ENCODE data around the gene DNAI1. TPM values are rescaled to one million over a fixed set of nuclear protein-coding genes. Genes with fewer than 3 reads are reported as not detected.

DNAI1 gene
- total and polyA plus RNA-seq, 10 donors = not detected

DNA sequence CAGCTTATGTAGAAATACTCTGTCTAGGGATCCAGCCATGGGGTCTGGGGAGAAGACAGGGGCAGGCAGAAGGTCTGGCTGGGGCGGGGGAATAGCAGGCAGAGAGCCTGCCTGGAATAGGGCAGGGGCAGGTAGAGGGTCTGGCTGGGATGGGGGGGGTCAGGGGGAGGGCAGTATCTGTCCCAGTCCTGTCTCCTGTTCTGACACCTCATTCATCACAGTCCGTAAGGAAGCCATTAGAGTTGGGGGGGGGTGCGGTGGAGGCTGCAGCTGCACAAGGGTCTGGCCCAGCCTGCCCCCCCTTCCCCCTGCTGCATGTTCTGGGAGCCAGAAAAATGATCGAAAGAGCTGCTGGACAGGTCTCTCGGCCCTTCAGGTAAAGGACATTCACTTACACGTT lies 98.3 kb downstream of the DNAI1 start:
- H3K36me3 ChIP-seq = peaks cover 0 to 3% (median 0%) of the 10 kb centered on the region in 6 donors
- no peak overlapping the region for H3K27ac ChIP-seq
- WGBS, 5 donors = 72 to 85% (median 79%) methylated on average over 5 to 6 of the region's 6 CpGs
- H3K27me3 ChIP-seq (replicated peaks in 1 of 7) = peaks cover 0 to 44% (median 0%) of the 10 kb centered on the region in 7 donors
- peaks cover 0 to 3% (median 1%) of the 10 kb centered on the region in 8 donors for H3K9me3 ChIP-seq
- DNase-seq = peak; percentile 60
- intact Hi-C loops (cut with DNase I; ENCODE audit: low total_unique reads) = no loop called here
- TF ChIP-seq POLR2AphosphoS5 (IDR thresholded peaks at IDR 0.05) (no peak), POLR2A (IDR thresholded peaks at IDR 0.05) (no peak)
- TF ChIP-seq, protein P1, sequence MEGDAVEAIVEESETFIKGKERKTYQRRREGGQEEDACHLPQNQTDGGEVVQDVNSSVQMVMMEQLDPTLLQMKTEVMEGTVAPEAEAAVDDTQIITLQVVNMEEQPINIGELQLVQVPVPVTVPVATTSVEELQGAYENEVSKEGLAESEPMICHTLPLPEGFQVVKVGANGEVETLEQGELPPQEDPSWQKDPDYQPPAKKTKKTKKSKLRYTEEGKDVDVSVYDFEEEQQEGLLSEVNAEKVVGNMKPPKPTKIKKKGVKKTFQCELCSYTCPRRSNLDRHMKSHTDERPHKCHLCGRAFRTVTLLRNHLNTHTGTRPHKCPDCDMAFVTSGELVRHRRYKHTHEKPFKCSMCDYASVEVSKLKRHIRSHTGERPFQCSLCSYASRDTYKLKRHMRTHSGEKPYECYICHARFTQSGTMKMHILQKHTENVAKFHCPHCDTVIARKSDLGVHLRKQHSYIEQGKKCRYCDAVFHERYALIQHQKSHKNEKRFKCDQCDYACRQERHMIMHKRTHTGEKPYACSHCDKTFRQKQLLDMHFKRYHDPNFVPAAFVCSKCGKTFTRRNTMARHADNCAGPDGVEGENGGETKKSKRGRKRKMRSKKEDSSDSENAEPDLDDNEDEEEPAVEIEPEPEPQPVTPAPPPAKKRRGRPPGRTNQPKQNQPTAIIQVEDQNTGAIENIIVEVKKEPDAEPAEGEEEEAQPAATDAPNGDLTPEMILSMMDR (IDR thresholded peaks at IDR 0.05 in 8 of 11, conservative IDR thresholded peaks at IDR 0.05 in 3 of 11) = no peak
- no peak overlapping the region for H3K4me3 ChIP-seq
- peaks cover 12 to 65% (median 32%) of the 10 kb centered on the region in 6 donors for H3K4me1 ChIP-seq

GRCh38 chr9:34557426-34558321 lies 99.1 kb downstream of the DNAI1 start:
- peaks cover 0 to 8% (median 3%) of the 10 kb centered on the region in 8 donors for H3K9me3 ChIP-seq
- DNase-seq = peak; percentile 74
- H3K4me3 ChIP-seq = no peak overlapping the region
- intact Hi-C loops (cut with DNase I; ENCODE audit: low total_unique reads) = no loop called here
- TF ChIP-seq POLR2AphosphoS5 (IDR thresholded peaks at IDR 0.05) (no peak), POLR2A (IDR thresholded peaks at IDR 0.05) (no peak)
- TF ChIP-seq, protein P1 (IDR thresholded peaks at IDR 0.05 in 8 of 11, conservative IDR thresholded peaks at IDR 0.05 in 3 of 11) = no peak
- H3K27me3 ChIP-seq (replicated peaks in 1 of 7) = peaks cover 0 to 39% (median 0%) of the 10 kb centered on the region in 7 donors
- H3K36me3 ChIP-seq = no peaks in the 10 kb centered on the region
- peak overlapping the region in 2 of 8 donors; percentile 27 to 60 for H3K27ac ChIP-seq
- WGBS, 5 donors = 75 to 82% (median 77%) methylated on average over 15 to 19 of the region's 19 CpGs
- H3K4me1 ChIP-seq = peaks cover 12 to 58% (median 32%) of the 10 kb centered on the region in 6 donors

DNA sequence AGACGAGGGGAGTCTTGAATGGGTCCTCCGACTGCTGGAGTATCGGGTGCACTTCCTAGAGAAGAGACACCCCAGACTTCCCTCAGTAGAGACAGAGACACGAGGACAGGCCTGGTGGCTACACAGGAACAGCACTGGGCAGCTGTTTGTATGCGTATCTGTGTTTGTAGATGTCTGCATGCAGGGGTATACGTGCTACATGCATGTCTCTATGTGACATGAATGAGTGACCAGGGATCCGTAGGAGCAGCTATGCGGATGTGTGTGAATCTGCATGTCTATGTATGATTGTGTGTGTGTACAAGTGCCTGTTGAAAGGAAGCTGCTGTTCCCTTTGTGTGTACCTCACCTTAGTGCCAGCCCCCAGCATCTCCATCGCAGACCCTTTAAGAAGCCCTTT lies 99.8 kb downstream of the DNAI1 start:
- Histone ChIP-seq H3K4me3 (no peak overlapping the region), H3K27me3 (replicated peaks in 1 of 7) (peaks cover 0 to 36% (median 0%) of the 10 kb centered on the region in 7 donors), H3K36me3 (no peaks in the 10 kb centered on the region), H3K4me1 (peaks cover 12 to 56% (median 32%) of the 10 kb centered on the region in 6 donors), H3K9me3 (peaks cover 0 to 8% (median 3%) of the 10 kb centered on the region in 8 donors), H3K27ac (peak overlapping the region in 4 of 8 donors; percentile 51 to 67 (median 58))
- TF ChIP-seq, protein P1 (IDR thresholded peaks at IDR 0.05 in 8 of 11, conservative IDR thresholded peaks at IDR 0.05 in 3 of 11) = no peak
- no peak for TF ChIP-seq POLR2AphosphoS5 (IDR thresholded peaks at IDR 0.05)
- TF ChIP-seq POLR2A (IDR thresholded peaks at IDR 0.05) = no peak
- WGBS, 5 donors = 78 to 89% (median 84%) methylated on average over 9 of the region's 9 CpGs
- peak; percentile 33 for DNase-seq
- intact Hi-C loops (cut with DNase I; ENCODE audit: low total_unique reads) = no loop called here
